Hepatic stellate cell (primary cell): ENCODE measurements around the gene AKNA.
A peak's percentile ranks its signal among the peaks of the same experiment; 100 is the strongest.
"Not testable (repeated sequence)": the region's sequence is repeated elsewhere in the genome, so short reads cannot be mapped to it uniquely, and the experiment has no call there.

Experiments used
- DNase-seq: peaks from one replicate; pipeline ENCODE4 v3.0.0; 2011; ENCODE audit warnings: low spot score

AKNA gene

GRCh38 chr9:114336699-114337395, 50.9 kb downstream of the AKNA start:
- no peak for DNase-seq

GRCh38 chr9:114336157-114336556, 51.6 kb downstream of the AKNA start:
- no peak for DNase-seq

- DNase-seq: no peak
These were observed 52.0 kb downstream of the AKNA start for GRCh38 chr9:114335745-114336144.

GRCh38 chr9:114334490-114334889, 53.3 kb downstream of the AKNA start:
- DNase-seq: no peak

- not testable (repeated sequence) for DNase-seq
These were observed 54.1 kb downstream of the AKNA start for GRCh38 chr9:114333718-114334117.

GRCh38 chr9:114332474-114333040, 55.2 kb downstream of the AKNA start:
- DNase-seq: not testable (repeated sequence)

- not testable (repeated sequence) for DNase-seq
These were observed 56.3 kb downstream of the AKNA start for GRCh38 chr9:114331229-114332195.

GRCh38 chr9:114330636-114331035, 57.1 kb downstream of the AKNA start:
- no peak for DNase-seq

- DNase-seq: not testable (repeated sequence)
These were observed 58.2 kb downstream of the AKNA start, which contains the start of gene ORM2 for GRCh38 chr9:114329625-114330022. TSS of gene ORM2 (plus strand) at chr9:114329869. CDS start at chr9:114329905, 36 bp downstream.

GRCh38 chr9:114328937-114329624, 58.7 kb downstream of the AKNA start:
- DNase-seq: not testable (repeated sequence)

GRCh38 chr9:114328357-114328820, 59.4 kb downstream of the AKNA start:
- not testable (repeated sequence) for DNase-seq

GRCh38 chr9:114327749-114328148, 60.0 kb downstream of the AKNA start:
- DNase-seq: no peak

GRCh38 chr9:114325684-114326254, 62.0 kb downstream of the AKNA start:
- DNase-seq: not testable (repeated sequence)

- not testable (repeated sequence) for DNase-seq
These were observed 62.8 kb downstream of the AKNA start for GRCh38 chr9:114324965-114325364.

- no peak for DNase-seq
These were observed 63.3 kb downstream of the AKNA start for GRCh38 chr9:114324492-114324891.

- not testable (repeated sequence) for DNase-seq
These were observed 63.9 kb downstream of the AKNA start for GRCh38 chr9:114323849-114324248.

GRCh38 chr9:114322831-114323531, 64.8 kb downstream of the AKNA start, which contains the start of gene ORM1:
TSS of gene ORM1 (plus strand) at chr9:114323098. CDS start at chr9:114323134, 36 bp downstream.
- DNase-seq: not testable (repeated sequence)

- not testable (repeated sequence) for DNase-seq
These were observed 65.5 kb downstream of the AKNA start for GRCh38 chr9:114322160-114322818.

GRCh38 chr9:114321759-114322158, 66.0 kb downstream of the AKNA start:
- DNase-seq: peak; percentile 47

- DNase-seq: peak; percentile 42
These were observed 67.1 kb downstream of the AKNA start for GRCh38 chr9:114320710-114321109.
